ENCODE data around the gene IQSEC3.

Gene IQSEC3

DNA sequence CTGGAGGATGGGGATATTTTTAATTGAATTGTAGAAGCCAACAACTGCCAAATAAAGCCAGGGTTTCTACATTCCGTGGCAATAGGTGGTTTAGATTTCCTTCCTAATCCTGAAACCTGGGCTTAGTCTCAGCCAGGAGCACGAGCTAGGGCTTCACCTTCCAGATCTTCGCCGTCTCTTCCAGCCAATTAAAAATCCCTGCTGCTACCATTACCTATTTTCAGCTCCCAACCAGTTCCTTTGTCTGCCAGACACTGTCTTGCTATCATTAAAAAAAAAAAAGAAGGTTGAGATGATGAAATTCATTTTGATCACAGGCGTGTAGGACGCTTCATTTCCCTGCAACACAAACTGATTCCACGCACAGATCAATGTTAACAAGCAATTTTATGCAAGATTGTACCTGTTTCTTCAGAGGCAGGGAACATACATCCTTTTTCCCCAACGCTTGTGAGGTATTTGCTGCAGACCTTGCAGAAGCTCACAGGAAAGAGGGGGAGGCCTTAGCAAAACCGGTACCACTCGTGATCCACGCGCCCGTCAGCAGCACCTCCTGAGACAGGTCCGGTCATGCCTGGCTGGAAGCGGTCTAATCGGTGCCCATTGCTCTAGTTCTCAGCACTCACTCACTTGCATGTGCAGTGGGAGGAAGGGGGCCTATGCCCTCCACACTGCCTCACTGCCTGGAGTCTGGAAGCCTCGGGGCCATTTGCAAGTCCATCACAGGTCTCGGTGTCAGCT, 82.3 kb downstream of the IQSEC3 start (continued):
- TF ChIP-seq, protein P1, sequence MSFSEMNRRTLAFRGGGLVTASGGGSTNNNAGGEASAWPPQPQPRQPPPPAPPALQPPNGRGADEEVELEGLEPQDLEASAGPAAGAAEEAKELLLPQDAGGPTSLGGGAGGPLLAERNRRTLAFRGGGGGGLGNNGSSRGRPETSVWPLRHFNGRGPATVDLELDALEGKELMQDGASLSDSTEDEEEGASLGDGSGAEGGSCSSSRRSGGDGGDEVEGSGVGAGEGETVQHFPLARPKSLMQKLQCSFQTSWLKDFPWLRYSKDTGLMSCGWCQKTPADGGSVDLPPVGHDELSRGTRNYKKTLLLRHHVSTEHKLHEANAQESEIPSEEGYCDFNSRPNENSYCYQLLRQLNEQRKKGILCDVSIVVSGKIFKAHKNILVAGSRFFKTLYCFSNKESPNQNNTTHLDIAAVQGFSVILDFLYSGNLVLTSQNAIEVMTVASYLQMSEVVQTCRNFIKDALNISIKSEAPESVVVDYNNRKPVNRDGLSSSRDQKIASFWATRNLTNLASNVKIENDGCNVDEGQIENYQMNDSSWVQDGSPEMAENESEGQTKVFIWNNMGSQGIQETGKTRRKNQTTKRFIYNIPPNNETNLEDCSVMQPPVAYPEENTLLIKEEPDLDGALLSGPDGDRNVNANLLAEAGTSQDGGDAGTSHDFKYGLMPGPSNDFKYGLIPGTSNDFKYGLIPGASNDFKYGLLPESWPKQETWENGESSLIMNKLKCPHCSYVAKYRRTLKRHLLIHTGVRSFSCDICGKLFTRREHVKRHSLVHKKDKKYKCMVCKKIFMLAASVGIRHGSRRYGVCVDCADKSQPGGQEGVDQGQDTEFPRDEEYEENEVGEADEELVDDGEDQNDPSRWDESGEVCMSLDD (tag by site-specific recombination; IDR thresholded peaks at IDR 0.05): no peak
- TF ChIP-seq ZNF76 (tag by site-specific recombination; IDR thresholded peaks at IDR 0.05; ENCODE audit: borderline replicate concordance, low read depth) (no peak), ZNF214 (tag by site-specific recombination; IDR thresholded peaks at IDR 0.05; ENCODE audit: borderline replicate concordance) (no peak)

DNA sequence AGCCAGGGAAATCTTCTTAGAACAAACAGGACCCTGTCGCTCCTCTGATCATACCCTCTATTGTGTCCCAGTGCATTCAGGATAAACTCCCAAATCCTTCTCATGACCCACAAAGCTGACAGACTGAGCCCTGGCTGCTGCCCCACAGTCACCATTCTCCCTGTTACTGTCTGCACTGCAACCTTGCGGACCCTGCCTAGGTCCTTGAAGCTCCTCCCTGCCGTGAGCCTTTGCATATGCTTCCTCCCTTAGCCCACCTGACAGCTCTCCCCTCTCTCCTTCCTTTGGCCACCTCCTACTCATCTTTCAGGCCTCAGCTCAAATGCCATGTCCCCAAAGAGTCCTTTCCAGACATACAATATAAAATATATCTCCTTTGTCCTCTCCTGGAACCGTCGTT, 85.0 kb downstream of the IQSEC3 start:
- TF ChIP-seq, protein P2, sequence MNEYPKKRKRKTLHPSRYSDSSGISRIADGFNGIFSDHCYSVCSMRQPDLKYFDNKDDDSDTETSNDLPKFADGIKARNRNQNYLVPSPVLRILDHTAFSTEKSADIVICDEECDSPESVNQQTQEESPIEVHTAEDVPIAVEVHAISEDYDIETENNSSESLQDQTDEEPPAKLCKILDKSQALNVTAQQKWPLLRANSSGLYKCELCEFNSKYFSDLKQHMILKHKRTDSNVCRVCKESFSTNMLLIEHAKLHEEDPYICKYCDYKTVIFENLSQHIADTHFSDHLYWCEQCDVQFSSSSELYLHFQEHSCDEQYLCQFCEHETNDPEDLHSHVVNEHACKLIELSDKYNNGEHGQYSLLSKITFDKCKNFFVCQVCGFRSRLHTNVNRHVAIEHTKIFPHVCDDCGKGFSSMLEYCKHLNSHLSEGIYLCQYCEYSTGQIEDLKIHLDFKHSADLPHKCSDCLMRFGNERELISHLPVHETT (tag by site-specific recombination; IDR thresholded peaks at IDR 0.05): no peak
- TF ChIP-seq, protein P3, sequence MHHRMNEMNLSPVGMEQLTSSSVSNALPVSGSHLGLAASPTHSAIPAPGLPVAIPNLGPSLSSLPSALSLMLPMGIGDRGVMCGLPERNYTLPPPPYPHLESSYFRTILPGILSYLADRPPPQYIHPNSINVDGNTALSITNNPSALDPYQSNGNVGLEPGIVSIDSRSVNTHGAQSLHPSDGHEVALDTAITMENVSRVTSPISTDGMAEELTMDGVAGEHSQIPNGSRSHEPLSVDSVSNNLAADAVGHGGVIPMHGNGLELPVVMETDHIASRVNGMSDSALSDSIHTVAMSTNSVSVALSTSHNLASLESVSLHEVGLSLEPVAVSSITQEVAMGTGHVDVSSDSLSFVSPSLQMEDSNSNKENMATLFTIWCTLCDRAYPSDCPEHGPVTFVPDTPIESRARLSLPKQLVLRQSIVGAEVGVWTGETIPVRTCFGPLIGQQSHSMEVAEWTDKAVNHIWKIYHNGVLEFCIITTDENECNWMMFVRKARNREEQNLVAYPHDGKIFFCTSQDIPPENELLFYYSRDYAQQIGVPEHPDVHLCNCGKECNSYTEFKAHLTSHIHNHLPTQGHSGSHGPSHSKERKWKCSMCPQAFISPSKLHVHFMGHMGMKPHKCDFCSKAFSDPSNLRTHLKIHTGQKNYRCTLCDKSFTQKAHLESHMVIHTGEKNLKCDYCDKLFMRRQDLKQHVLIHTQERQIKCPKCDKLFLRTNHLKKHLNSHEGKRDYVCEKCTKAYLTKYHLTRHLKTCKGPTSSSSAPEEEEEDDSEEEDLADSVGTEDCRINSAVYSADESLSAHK (tag by site-specific recombination; IDR thresholded peaks at IDR 0.05): no peak
- TF ChIP-seq, protein P4, sequence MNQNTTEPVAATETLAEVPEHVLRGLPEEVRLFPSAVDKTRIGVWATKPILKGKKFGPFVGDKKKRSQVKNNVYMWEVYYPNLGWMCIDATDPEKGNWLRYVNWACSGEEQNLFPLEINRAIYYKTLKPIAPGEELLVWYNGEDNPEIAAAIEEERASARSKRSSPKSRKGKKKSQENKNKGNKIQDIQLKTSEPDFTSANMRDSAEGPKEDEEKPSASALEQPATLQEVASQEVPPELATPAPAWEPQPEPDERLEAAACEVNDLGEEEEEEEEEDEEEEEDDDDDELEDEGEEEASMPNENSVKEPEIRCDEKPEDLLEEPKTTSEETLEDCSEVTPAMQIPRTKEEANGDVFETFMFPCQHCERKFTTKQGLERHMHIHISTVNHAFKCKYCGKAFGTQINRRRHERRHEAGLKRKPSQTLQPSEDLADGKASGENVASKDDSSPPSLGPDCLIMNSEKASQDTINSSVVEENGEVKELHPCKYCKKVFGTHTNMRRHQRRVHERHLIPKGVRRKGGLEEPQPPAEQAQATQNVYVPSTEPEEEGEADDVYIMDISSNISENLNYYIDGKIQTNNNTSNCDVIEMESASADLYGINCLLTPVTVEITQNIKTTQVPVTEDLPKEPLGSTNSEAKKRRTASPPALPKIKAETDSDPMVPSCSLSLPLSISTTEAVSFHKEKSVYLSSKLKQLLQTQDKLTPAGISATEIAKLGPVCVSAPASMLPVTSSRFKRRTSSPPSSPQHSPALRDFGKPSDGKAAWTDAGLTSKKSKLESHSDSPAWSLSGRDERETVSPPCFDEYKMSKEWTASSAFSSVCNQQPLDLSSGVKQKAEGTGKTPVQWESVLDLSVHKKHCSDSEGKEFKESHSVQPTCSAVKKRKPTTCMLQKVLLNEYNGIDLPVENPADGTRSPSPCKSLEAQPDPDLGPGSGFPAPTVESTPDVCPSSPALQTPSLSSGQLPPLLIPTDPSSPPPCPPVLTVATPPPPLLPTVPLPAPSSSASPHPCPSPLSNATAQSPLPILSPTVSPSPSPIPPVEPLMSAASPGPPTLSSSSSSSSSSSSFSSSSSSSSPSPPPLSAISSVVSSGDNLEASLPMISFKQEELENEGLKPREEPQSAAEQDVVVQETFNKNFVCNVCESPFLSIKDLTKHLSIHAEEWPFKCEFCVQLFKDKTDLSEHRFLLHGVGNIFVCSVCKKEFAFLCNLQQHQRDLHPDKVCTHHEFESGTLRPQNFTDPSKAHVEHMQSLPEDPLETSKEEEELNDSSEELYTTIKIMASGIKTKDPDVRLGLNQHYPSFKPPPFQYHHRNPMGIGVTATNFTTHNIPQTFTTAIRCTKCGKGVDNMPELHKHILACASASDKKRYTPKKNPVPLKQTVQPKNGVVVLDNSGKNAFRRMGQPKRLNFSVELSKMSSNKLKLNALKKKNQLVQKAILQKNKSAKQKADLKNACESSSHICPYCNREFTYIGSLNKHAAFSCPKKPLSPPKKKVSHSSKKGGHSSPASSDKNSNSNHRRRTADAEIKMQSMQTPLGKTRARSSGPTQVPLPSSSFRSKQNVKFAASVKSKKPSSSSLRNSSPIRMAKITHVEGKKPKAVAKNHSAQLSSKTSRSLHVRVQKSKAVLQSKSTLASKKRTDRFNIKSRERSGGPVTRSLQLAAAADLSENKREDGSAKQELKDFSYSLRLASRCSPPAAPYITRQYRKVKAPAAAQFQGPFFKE (tag by site-specific recombination; IDR thresholded peaks at IDR 0.05; ENCODE audit: borderline replicate concordance): no peak
- TF ChIP-seq GFI1B (tag by site-specific recombination; IDR thresholded peaks at IDR 0.05) (no peak), ZNF521 (tag by site-specific recombination; IDR thresholded peaks at IDR 0.05) (no peak), ZNF792 (tag by site-specific recombination; IDR thresholded peaks at IDR 0.05) (no peak), ZNF239 (tag by site-specific recombination; IDR thresholded peaks at IDR 0.05) (no peak), ZNF837 (tag by site-specific recombination; IDR thresholded peaks at IDR 0.05) (no peak), FEZF1 (tag by site-specific recombination; IDR thresholded peaks at IDR 0.05) (no peak), MYNN (tag by site-specific recombination; IDR thresholded peaks at IDR 0.05; ENCODE audit: borderline replicate concordance) (no peak), ZNF548 (tag by site-specific recombination; IDR thresholded peaks at IDR 0.05) (no peak), ZNF140 (tag by site-specific recombination; IDR thresholded peaks at IDR 0.05) (no peak), ZFP69B (tag by site-specific recombination; IDR thresholded peaks at IDR 0.05) (no peak), TCF7L2 (IDR thresholded peaks at IDR 0.05; ENCODE audit: borderline replicate concordance, low read depth, low read length) (no peak), YY2 (tag by site-specific recombination; IDR thresholded peaks at IDR 0.05) (no peak), ZNF426 (tag by site-specific recombination; IDR thresholded peaks at IDR 0.05) (no peak), KLF10 (tag by site-specific recombination; IDR thresholded peaks at IDR 0.05) (no peak), ZNF302 (tag by site-specific recombination; IDR thresholded peaks at IDR 0.05; ENCODE audit: low read depth) (no peak), ZNF335 (tag by site-specific recombination; conservative IDR thresholded peaks at IDR 0.05) (no peak)
- H3K36me3 ChIP-seq (ENCODE audit: control insufficient read depth in 2 of 2, insufficient read depth in 1 of 2, low read length in 2 of 2): no peaks in the 10 kb centered on the region
- no peaks in the 10 kb centered on the region for H3K4me1 ChIP-seq (ENCODE audit: control insufficient read depth, insufficient read depth, low read length)
- no peaks in the 10 kb centered on the region for H3K9me3 ChIP-seq (ENCODE audit: control insufficient read depth, insufficient read depth, low read depth, low read length)
- POLR2A ChIA-PET: no interaction called here
- CTCF ChIA-PET: interaction anchor here (0.7 to 2.8 kb wide), 6 partner anchors 9 to 68 kb away, joined by 3 to 11 read pairs (median 6); no protein-coding TSS in a partner anchor
- no peak overlapping the region for H3K4me3 ChIP-seq (ENCODE audit: low read depth, low read length)
- no peak overlapping the region for H3K27ac ChIP-seq (ENCODE audit: extremely low read depth, low read depth, low read length)
